PFSK-1 (cell line): Measurements from ENCODE around the gene TACR1.

Source experiments
- REST ChIP-seq, 2 experiments: IDR thresholded peaks; 2 replicates each; pipeline versions ENCODE4 v1.6.1 to v1.8.0; 2011 to 2012; ENCODE audit warnings: low read depth in 2 of 2, low read length in 2 of 2, control low read depth in 1 of 2, inconsistent platforms in 1 of 2, mild to moderate bottlenecking in 1 of 2, moderate library complexity in 1 of 2; ENCODE audit not compliant: insufficient read depth in 1 of 2
- SIN3A ChIP-seq: IDR thresholded peaks from 2 replicates; pipeline ENCODE4 v1.6.1; 2012; ENCODE audit warnings: mild to moderate bottlenecking, low read length, moderate library complexity, borderline replicate concordance; ENCODE audit not compliant: insufficient read depth
- TAF1 ChIP-seq: IDR thresholded peaks from 2 replicates; pipeline ENCODE4 v1.6.1; 2012; ENCODE audit warnings: low read length, control low read depth, borderline replicate concordance; ENCODE audit not compliant: insufficient read depth

- TF ChIP-seq REST (IDR thresholded peaks at IDR 0.05; ENCODE audit: insufficient read depth in 1 of 2, low read depth in 2 of 2, low read length in 2 of 2) (no peak), TAF1 (no peak), SIN3A (no peak)
Observed at GRCh38 chr2:75208738-75209137, 9.4 kb upstream of the TACR1 start.
